SH-SY5Y (cell line): Measurements from ENCODE around the gene CRIP3.

Experiments
- GATA2 ChIP-seq: IDR thresholded peaks from 2 replicates; pipeline ENCODE4 v1.6.1; 2011; ENCODE audit warnings: mild to moderate bottlenecking, low read depth, low read length
- GATA3 ChIP-seq: IDR thresholded peaks from 2 replicates; pipeline ENCODE4 v1.6.1; 2011; ENCODE audit warnings: low read depth, mild to moderate bottlenecking, low read length, moderate library complexity

DNA sequence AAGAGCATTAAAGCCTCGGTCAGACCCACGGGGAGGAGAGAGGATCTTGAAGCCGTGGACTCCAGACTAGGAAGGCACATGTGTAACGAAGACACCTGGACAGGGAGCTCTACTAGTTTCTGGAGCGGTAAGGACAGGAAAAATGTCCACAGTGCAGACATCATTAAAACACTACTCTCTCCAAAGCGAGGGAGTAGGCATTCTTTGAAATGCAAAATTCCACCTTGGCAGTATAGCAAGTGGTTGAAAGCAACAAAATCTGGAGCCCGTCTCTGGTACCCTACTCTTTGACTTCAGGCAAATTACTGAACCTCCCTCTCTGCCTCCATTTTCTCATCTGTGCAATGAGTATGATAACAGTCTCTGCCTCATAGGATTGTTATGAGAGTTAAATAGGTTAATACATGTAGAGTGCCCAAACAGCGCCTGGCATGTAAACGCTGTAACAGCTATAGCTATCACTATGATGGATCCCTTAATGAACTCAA lies 408 bp upstream of the CRIP3 start:
- TF ChIP-seq GATA3 (no peak), GATA2 (no peak)
